B cell (primary cell): ENCODE data around the gene PLA2G1B. TPM values are rescaled to one million over a fixed set of nuclear protein-coding genes. Genes with fewer than 3 reads are reported as not detected.

Experiments used
- ATAC-seq: fragments of 200-7000 bp; cut with Tn5 transposase; one replicate; pipeline ENCODE4 v1.10.0; 2021; ENCODE audit warnings: low read depth, mild to moderate bottlenecking, moderate number of reproducible peaks, moderate library complexity
- CTCF ChIA-PET: fragments of 350-600 bp; sonication (Branson Sonifier 250); formaldehyde crosslinking; loops from one replicate; lab custom pipeline; 2021; ENCODE audit warnings: antibody characterized with exemption, inconsistent platforms; lab: Charles Lee
- POLR2A ChIA-PET: fragments of 350-600 bp; sonication (Branson Sonifier 250); formaldehyde crosslinking; loops from one replicate; lab custom pipeline; 2021; ENCODE audit warnings: antibody characterized with exemption; lab: Charles Lee
- DNase-seq: peaks from one replicate; pipeline ENCODE4 v3.0.0; 2013
- H2AFZ ChIP-seq: 2 replicates; pipeline ENCODE4 v1.6.1; 2012; ENCODE audit warnings: mild to moderate bottlenecking, low read depth, low read length; ENCODE audit not compliant: insufficient read depth, poor library complexity, severe bottlenecking
- H3K27ac ChIP-seq, 2 donors: 1 replicate in 1 of 2; 2 replicates in 1 of 2; pipeline ENCODE4 v1.5.1; 2012 to 2013; ENCODE audit warnings: low read length in 2 of 2, mild to moderate bottlenecking in 2 of 2, moderate library complexity in 1 of 2
- H3K27me3 ChIP-seq, 4 experiments: fragments of 200-600 bp in 1 of 4; sonication (generic) in 1 of 4; replicated peaks in 1 of 4; 1 replicate in 2 of 4; 2 replicates in 2 of 4; pipeline versions ENCODE4 v1.6.1 to v1.7.0; 2013 to 2016; ENCODE audit warnings: low read length in 3 of 4, mild to moderate bottlenecking in 2 of 4, mixed read lengths in 1 of 4, moderate library complexity in 1 of 4; ENCODE audit not compliant: insufficient read depth in 4 of 4, control insufficient read depth in 3 of 4; ENCODE audit errors: control extremely low read depth in 1 of 4
- H3K36me3 ChIP-seq, 2 experiments: replicated peaks in 1 of 2; 1 replicate in 1 of 2; 2 replicates in 1 of 2; pipeline versions ENCODE4 v1.6.1 to v1.7.1; 2013; ENCODE audit warnings: low read length in 1 of 2; ENCODE audit not compliant: insufficient read depth in 2 of 2, control insufficient read depth in 1 of 2; ENCODE audit errors: control extremely low read depth in 1 of 2, extremely low read depth in 1 of 2
- H3K4me1 ChIP-seq, 2 donors: fragments of 200-600 bp in 1 of 2; sonication (generic) in 1 of 2; 1 replicate in 1 of 2; 2 replicates in 1 of 2; pipeline versions ENCODE4 v1.5.1 to v1.6.1; 2013 to 2017; ENCODE audit warnings: low read length in 2 of 2; ENCODE audit not compliant: control insufficient read depth in 2 of 2, insufficient read depth in 2 of 2
- H3K4me2 ChIP-seq: replicated peaks from 2 replicates; pipeline ENCODE3; 2012; ENCODE audit warnings: mild to moderate bottlenecking, low read depth, low read length; ENCODE audit not compliant: poor library complexity, severe bottlenecking
- H3K4me3 ChIP-seq, 5 experiments: fragments of 200-600 bp in 1 of 5; sonication (generic) in 1 of 5; 1 replicate in 3 of 5; 2 replicates in 2 of 5; pipeline versions ENCODE4 v1.5.1 to v1.7.0; 2011 to 2016; ENCODE audit warnings: low read length in 4 of 5, mild to moderate bottlenecking in 4 of 5, low read depth in 2 of 5, control low read depth in 1 of 5, moderate library complexity in 1 of 5; ENCODE audit not compliant: insufficient read depth in 1 of 5; ENCODE audit errors: control extremely low read depth in 1 of 5, extremely low read depth in 1 of 5
- H3K79me2 ChIP-seq: fragments of 200-600 bp; sonication (generic); one replicate; pipeline ENCODE4 v1.6.0; 2016; ENCODE audit warnings: low read length; ENCODE audit not compliant: control insufficient read depth, insufficient read depth
- H3K9ac ChIP-seq: fragments of 200-600 bp; sonication (generic); 2 replicates; pipeline ENCODE4 v1.6.1; 2017; ENCODE audit warnings: mild to moderate bottlenecking, low read length, moderate library complexity
- H3K9me3 ChIP-seq, 3 donors: one replicate each; pipeline versions ENCODE4 v1.6.1 to v1.7.1; 2013; ENCODE audit warnings: low read length in 2 of 3; ENCODE audit not compliant: control insufficient read depth in 2 of 3, insufficient read depth in 1 of 3; ENCODE audit errors: control extremely low read depth in 1 of 3
- H4K20me1 ChIP-seq: 2 replicates; pipeline ENCODE4 v1.6.0; 2012; ENCODE audit warnings: mild to moderate bottlenecking, low read length; ENCODE audit not compliant: insufficient read depth, control insufficient read depth, poor library complexity, severe bottlenecking
- H3K27ac Mint-ChIP-seq: one replicate; pipeline ENCODE4 v1.8.0; 2021; ENCODE audit warnings: mixed read lengths
- H3K27me3 Mint-ChIP-seq: one replicate; pipeline ENCODE4 v1.8.0; 2021; ENCODE audit warnings: mixed read lengths
- H3K4me1 Mint-ChIP-seq: one replicate; pipeline ENCODE4 v1.8.0; 2021; ENCODE audit warnings: mixed read lengths
- H3K4me3 Mint-ChIP-seq: one replicate; pipeline ENCODE4 v1.8.0; 2021; ENCODE audit warnings: mixed read lengths
- H3K9me3 Mint-ChIP-seq: one replicate; pipeline ENCODE4 v1.8.0; 2022; ENCODE audit warnings: mixed read lengths; ENCODE audit not compliant: insufficient read depth
- CTCF ChIP-seq: fragments of 200-600 bp; IDR thresholded peaks from one replicate; pipeline ENCODE4 v1.8.0; 2022; ENCODE audit warnings: antibody characterized with exemption, mild to moderate bottlenecking
- EZH2 ChIP-seq: IDR thresholded peaks from 2 replicates; pipeline ENCODE4 v1.6.1; 2012; ENCODE audit warnings: borderline replicate concordance, low read depth, mild to moderate bottlenecking, moderate library complexity, low read length; ENCODE audit not compliant: insufficient read depth, poor library complexity, severe bottlenecking
- WGBS: methylation state at CpG from one replicate; pipeline ENCODE4 v1.1.5; 2013; ENCODE audit warnings: missing lambda C conversion rate; ENCODE audit not compliant: insufficient coverage; 5-methylcytosine and 5-hydroxymethylcytosine counted together
- intact Hi-C: fragments of 100-400 bp; cut with micrococcal nuclease; formaldehyde crosslinking; loops from one replicate; pipeline ENCODE4 v1.10.0; 2022
- polyA plus RNA-seq: library from polyadenylated mRNA; depleted of rRNA; stranded (reverse); fragments of >200 nt; gene quantifications from 2 replicates; pipeline ENCODE4 v1.2.3, GENCODE V29; 2012
- total RNA-seq, 2 donors: library from RNA; stranded (reverse); fragments of 120-200 nt in 1 of 2; gene quantifications; 1 replicate in 1 of 2; 2 replicates in 1 of 2; pipeline versions ENCODE4 v1.2.3 to v1.2.4, GENCODE V29; 2013 to 2022

The PLA2G1B gene
- total and polyA plus RNA-seq, 2 donors (not counting 1 experiment from before 2014, with no cell fraction given) = not detected

- Histone ChIP-seq H3K27me3 (peaks cover 0 to 17% (median 0%) of the 10 kb centered on the region in 4 experiments), H3K79me2 (no peaks in the 10 kb centered on the region), H3K4me3 (no peak overlapping the region), H3K27ac (no peak overlapping the region), H3K9me3 (peaks cover 0 to 2% (median under 1%) of the 10 kb centered on the region in 3 donors), H3K9ac (no peak overlapping the region), H2AFZ (no peak overlapping the region), H4K20me1 (no peaks in the 10 kb centered on the region), H3K4me2 (no peak overlapping the region), H3K36me3 (no peaks in the 10 kb centered on the region), H3K4me1 (no peaks in the 10 kb centered on the region)
- ChIA-PET POLR2A (no interaction called here), CTCF (no interaction called here)
- 93% methylated on average over 8 of the region's 8 CpGs for WGBS
- Mint-ChIP-seq H3K4me1 (no peaks in the 10 kb centered on the region), H3K27ac (no peak overlapping the region), H3K9me3 (peaks cover under 1% of the 10 kb centered on the region), H3K4me3 (no peak overlapping the region), H3K27me3 (peaks cover 17% of the 10 kb centered on the region)
- no peak for ATAC-seq
- DNase-seq = no peak
- TF ChIP-seq CTCF (no peak), EZH2 (no peak)
- intact Hi-C loops = no loop called here
These were observed 16.1 kb upstream of the PLA2G1B start for GRCh38 chr12:120343692-120344091.

- DNase-seq (no peak), ATAC-seq (no peak)
- Mint-ChIP-seq H3K4me1 (no peaks in the 10 kb centered on the region), H3K27ac (no peak overlapping the region), H3K9me3 (peaks cover 5% of the 10 kb centered on the region), H3K27me3 (peaks cover 15% of the 10 kb centered on the region), H3K4me3 (no peak overlapping the region)
- no peaks in the 10 kb centered on the region for H3K4me1 ChIP-seq
- intact Hi-C loops = no loop called here
- H3K9me3 ChIP-seq = peaks cover 1 to 6% (median 4%) of the 10 kb centered on the region in 3 donors
- no peak overlapping the region for H3K9ac ChIP-seq
- no peak overlapping the region for H2AFZ ChIP-seq
- H3K36me3 ChIP-seq = no peaks in the 10 kb centered on the region
- no peak overlapping the region for H3K4me3 ChIP-seq
- no peaks in the 10 kb centered on the region for H4K20me1 ChIP-seq
- POLR2A ChIA-PET = no interaction called here
- no peaks in the 10 kb centered on the region for H3K79me2 ChIP-seq
- H3K27ac ChIP-seq = no peak overlapping the region
- CTCF ChIA-PET = no interaction called here
- no peak overlapping the region for H3K4me2 ChIP-seq
- H3K27me3 ChIP-seq = peaks cover 0 to 17% (median 0%) of the 10 kb centered on the region in 4 experiments
- 82% methylated on average over 9 of the region's 10 CpGs for WGBS
- no peak for TF ChIP-seq EZH2
- TF ChIP-seq CTCF = no peak
These were observed 15.5 kb upstream of the PLA2G1B start for GRCh38 chr12:120343039-120343537.
